Activated CD8-positive, alpha-beta memory T cell treated with anti-CD3 and anti-CD28 coated beads for 4 hours (primary cell): ENCODE measurements around the gene ADNP2.

ENCODE experiments used
- DNase-seq, 2 donors: peaks; one replicate each; pipeline ENCODE4 v3.0.0-alpha.2; 2020; ENCODE audit warnings: low read depth in 2 of 2

Gene ADNP2

DNA sequence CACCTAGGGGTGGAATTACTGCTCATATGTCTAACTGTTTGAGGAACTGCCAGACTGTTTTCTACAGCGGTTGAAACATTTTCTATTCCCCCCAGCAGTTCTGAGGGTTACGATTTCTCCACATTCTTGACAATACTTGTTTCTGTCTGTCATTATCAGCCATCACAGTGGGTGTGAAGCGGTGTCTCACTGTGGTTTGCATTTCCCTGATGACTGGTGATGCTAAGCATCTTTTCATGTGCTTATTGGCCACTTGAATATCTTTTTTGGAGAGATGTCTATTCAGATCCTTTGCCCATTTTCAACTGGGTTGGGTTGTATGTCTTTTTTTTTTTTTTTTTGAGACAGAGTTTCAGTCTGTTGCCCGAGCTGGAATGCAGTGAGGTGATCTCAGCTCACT lies 63.0 kb downstream of the ADNP2 start:
- no peak for DNase-seq

DNA sequence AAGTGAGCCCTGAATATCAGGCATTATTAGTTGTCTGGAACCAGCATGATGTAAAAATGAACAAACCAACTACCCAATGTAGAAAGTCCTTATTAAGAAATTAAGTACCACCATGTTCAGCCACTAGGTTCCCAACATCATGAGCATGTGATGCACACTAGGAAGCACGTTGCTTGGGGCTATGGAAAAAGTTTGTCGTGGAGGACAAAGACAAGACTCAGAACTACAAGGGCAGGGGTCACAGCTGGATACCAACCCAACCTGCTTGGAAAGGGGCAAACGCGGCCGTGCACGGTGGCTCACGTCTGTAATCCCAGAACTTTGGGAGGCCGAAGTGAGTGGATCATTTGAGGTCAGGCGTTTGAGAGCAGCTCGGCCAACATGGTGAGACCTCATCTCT lies 64.0 kb downstream of the ADNP2 start:
- no peak for DNase-seq

DNA sequence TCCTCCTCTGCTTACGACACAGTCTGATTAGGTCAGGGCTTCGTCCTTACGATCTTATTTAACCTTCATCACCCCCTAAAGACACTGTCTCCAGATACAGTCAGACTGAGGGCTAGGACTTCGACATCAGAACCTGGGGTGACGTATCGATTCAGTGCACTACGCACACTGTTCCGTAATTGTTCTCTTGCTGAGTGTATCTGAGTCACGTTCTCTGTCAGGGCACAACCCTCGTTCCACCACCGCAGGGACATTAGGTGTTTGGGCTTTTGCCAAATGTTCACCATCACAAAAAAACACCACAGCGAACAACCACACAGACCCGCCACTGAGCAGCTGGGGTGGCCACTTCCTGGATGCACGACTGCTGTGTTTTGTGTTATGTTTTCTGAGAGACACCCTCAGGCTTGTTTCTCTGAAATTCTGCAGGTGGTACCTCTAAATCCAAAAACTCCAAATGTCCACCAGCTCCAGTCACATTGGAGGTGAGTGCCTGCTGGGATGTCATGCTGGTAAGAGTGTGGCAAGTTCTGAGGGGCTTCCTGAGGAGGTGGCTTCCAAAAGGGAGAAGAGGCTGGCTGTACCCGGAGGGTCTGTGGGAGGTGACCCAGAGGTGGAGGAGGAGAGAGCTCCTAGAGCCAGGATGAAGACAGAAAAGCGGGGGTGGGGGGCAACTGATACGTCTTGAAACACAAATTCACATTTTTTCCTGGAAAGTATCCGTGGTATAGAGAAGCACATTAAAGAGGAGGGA lies 66.6 kb downstream of the ADNP2 start:
- peak; percentile 13 to 40 for DNase-seq

DNA sequence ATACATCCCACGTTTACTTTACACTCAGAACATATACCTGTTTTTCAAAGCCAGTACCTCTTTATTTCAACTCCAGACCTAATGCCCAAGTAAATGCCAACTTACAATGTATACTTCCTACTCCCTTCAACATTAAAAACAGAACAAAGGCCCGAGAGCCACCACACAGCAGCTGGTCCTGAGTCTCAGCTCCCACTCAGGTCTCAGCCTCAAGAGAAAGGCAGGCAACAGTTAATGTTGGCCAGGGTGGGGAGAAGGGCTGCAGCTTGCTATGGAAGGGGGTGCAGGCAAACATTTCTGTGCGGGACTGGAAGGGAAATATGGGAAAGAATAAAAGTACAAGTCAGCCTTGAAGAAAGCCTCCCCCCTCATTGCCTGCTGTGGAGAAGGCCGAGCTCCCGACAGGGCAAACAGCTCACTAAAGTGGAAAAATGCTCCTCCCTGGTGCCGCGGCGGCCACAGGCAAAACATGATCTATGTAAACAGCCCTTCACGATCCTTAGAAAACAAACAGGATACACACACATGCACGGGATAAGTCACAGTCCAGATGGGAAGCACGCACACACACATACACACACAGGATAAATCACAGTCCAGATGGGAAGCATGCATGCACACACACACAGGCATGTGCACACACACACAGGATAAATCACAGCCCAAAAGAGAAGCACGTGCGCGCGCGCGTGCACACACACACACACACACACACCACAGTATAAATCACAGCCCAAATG lies 67.4 kb downstream of the ADNP2 start:
- no peak for DNase-seq

DNA sequence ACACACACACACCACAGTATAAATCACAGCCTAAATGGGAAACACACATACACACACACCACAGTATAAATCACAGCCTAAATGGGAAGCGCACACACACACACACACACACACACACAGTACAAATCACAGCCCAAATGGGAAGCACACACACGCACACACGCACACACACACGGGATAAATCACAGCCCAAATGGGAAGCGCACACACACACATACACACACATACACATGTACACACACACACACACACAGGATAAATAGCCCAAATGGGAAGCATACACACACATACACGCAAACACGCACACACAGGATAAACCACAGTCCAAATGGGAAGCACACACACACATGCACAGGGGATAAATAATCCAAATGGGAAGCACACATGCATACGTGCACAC lies 68.1 kb downstream of the ADNP2 start:
- DNase-seq, result no peak

DNA sequence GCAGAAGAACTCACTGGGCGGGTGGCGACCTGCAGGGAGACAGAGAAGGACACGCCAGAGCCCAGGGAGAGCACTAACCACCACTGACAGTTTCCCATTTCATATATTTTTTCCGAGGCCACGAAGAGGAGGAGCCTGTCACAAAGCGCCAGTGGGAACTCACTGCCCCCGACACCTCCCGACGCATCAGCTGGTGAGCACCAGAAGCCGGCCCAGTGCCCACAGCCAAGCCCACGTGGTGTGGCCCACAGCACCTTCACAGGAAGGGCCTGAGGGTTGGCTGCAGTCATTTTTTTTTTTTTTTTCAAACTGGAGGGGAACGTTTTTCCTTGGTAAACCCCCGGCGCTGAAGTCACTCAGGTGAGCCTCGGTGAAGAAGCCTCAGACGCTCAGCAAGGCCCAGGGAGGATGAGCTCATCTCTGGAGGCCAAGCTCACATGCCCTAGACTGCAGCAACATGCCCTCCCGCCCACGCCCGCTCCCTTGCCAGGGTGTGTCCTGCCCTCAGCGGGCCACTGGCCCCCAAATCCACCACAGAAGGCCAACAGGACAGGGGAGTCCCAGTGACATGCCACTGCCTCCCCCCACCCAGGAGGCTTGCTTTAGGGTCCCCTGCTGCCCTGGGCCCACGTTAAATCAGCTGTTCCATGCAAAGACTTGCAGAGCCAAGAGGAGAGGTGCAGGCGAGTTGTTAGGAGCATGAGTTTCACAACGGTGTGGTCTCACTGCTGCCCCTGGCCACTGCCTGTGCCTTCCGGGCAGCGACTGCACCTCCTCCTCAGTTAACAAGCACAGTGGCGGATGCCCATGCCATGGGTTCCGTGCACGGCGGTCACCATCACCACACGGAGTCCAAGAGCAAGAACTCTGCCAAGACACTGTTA lies 70.1 kb downstream of the ADNP2 start:
- DNase-seq, result no peak

DNA sequence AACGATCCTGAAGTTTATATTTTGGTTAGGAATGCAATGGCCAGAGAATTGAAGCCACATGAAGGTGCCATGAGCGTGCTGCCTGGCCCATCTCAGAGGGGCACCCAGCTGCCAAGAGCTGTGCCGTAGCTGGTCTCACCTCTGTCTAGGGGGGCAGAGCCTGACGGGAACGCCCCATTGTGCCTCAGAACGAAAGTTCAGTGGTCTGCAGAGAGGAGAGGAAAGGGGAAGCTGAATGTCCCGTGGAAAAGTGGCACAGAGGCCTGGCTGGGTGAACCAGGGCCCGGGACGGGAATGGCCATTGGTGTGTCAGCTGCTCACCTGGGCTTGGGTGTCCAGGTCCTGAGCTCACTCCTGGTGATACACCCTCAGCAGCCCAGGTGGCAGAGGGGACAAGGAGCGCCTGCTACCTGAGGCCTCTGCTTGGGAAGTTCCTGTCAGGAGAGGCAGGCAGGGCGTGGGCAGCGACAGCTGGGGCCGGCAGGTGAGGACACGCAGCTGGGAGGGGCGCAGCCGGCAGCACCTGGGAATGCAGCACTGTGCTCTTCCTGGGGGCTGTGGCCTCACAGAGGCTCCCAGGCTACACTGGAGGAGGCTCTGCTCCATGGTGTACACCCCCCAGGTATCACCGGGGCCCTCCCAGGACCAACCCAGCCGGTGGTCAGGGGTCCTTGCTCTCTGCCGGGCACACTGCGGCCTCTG lies 70.9 kb downstream of the ADNP2 start:
- no peak for DNase-seq

DNA sequence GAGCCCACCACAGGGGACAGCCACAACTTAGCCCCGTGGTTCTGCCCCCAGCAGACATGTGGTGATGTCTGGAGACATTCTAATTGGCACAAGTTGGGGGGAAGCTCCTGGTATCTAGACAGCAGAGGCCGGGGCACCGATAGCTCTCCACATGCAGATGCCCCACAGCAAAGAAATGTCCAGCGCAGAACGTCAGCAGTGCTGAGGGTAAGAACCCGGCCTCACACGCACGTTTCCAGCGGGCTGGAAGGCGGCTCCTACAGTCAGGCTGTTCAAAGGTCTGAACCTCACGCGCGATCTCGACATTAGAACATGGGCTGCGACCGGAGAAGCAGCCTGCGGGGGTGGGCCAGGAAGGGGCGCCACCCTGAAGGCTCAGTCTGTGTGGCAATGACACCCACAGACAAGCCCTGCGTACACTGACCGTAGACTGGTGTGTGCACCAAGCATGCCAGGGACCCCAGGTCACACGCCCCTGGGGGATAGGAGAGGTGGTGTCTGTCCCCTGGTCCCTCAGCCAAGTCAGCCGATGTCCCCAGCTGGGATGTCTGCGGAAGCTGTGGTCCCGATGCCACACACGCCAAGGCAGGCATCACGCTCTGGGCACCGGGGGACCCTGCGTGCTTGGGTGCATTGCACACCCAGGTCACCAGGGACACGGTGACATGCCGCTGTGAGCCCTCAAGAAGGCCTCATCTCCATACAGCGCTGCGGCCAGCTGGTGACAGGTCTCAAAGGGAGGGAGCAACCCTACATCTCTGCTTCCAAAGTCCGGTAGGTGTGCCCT lies 71.9 kb downstream of the ADNP2 start:
- DNase-seq, result no peak

DNA sequence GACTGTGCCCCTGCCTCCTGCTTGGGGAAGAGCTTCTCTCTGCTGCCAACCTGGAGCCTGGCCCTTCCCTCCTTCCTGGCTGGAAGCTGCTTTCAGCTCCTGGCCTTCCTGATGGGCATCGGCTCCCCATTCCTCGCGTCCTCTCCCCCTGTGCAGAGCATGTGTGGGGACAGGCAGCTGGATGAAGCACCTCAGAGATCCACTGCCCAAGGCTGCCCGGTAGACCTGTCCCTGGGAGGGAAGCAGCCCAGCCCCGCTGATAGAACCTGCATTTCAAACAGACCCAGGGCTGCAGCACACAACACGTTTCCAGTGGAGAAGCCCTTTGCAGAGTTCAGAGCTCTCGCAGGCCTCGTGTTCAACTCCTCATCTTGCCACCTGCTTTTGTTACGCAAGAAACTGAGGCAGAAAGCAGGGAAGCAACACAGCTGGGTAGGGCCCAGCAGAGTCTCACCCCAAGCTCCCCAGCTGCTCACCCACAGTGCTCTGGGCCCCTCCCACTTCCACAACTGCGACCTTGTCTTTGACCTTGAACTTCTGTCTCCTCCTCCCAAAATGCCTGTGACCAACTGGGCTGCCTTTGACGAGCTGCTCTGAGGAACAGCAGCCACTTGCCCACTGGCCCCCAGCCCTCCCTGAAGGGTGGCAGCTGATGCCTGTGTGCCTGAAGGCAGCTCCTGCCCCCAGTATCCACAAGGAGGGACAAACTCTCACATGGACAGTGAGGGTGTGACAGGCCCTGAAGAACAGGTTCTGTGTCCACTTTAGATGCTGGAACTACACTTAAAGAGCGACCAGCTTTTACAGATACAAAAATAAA lies 72.8 kb downstream of the ADNP2 start:
- no peak for DNase-seq

DNA sequence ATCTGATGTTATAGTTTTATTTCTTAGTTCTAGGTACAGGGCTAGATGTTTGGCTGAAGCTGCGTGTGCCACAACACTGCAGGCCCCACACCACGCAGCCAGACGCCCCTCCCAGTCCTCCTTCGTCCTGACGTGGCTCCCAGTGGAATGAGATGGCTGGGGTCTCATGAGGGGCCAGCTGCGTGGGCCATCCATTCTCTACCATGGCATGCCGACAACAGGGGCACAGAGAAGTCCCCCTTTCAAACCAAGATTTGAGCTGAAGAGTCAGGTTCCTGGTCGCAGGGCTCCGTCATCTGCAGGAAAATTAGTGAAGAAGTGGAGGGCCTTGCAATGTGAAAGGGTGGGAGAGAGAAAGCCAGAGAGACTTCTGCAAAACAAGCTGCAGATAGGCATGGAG lies 73.8 kb downstream of the ADNP2 start:
- DNase-seq, result no peak

DNA sequence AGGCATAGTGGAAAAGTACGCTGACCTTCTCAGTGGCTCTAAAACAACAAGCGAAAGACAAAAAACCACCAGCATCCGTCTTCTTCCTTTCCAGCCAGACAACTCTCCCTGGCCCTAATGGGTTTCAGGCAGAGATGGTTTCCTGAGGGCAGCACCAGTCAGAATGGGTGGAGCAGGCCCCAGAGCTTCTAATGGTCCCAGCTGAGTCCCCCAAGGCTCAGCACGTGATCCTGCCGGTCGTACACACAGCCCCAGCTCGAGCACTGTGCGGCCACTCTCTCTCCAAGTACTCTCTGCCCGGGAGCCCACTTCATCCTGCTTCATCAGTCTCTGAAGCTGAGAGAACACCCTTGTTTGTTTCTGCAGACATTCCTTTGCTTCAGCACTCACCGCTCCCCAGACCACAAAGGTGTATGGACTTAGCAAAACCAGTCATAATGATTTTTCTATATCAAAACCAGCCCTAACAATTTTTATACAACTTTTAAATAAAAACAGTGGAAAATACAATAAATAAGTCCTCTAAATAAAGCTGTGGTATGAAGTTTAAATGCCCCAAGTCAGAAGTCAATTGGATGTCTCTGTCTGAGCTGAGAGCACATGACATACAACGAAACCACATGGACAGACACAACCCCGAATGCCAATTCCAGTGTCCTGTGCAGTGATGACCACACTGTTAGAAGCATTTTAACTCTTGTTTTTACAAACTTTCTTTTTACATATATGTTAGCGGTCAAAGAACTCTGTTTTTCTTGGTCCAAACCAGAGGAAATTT lies 74.4 kb downstream of the ADNP2 start:
- DNase-seq, result no peak

DNA sequence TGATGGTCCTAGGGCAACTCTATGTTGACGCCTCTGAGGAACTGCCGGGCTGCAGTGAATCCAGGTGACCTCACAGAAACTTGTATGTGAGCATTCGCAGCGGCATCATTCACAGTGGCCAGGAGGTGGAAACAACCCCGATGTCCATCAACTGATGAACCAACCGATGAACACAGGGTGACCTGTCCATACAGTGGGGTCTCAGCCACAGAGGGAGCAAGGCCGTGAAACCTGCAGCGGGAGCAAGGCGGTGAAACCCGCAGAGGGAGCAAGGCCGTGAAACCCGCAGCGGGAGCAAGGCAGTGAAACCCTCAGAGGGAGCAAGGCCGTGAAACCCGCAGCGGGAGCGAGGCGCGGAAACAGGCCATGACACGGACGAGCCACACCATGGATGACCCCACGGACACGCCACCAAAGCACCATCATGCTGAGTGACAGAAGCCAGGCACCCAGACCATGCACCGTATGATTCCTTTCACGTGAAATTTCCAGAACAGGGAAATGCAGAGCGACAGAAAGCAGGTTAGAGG lies 75.2 kb downstream of the ADNP2 start:
- no peak for DNase-seq

DNA sequence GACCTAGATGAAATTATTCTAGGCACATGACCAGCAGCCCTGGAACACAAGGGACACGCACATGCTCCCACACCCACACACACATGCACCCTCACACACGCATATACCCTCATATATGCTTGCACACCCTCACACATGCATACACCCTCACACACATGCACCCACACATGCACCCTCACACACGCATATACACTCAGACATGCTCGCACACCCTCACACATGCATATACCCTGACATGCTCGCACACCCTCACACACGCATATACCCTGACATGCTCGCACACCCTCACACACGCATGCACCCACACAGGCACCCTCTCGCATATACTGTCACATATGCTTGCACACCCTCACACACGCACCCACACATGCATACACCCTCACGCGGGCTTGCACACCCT lies 76.5 kb downstream of the ADNP2 start:
- no peak for DNase-seq

DNA sequence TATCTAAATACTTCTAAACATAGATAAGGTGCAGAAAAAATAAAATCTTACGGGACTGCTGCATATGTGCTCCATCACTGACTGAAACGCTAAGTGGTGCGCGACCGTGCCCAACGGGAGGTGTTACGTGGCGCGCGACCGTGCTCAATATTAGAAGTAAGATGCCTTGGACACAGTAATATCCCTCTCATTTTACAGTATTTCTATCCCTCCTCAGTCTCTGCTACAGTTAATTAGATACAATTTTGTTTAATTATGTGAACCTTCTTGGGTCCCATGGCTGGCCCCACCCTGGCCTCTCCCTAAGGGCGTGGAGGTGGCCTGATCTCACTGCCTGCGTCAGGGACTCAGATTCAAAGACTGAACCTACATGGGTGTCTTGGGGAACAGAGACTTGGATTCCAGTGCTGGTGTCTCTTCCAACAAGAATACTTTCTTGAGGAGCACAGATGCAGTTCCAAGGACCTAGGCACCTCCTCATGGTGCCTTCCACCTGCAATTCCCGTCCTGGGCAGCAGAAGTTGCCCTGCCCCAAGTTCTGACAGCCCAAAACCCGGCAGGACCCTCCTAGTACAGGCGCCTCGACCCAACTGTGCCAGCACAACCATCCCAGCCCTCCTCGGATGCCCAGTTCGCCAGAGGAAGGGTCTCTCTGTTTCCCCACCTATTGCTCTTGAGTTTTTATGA lies 79.0 kb downstream of the ADNP2 start:
- no peak for DNase-seq

DNA sequence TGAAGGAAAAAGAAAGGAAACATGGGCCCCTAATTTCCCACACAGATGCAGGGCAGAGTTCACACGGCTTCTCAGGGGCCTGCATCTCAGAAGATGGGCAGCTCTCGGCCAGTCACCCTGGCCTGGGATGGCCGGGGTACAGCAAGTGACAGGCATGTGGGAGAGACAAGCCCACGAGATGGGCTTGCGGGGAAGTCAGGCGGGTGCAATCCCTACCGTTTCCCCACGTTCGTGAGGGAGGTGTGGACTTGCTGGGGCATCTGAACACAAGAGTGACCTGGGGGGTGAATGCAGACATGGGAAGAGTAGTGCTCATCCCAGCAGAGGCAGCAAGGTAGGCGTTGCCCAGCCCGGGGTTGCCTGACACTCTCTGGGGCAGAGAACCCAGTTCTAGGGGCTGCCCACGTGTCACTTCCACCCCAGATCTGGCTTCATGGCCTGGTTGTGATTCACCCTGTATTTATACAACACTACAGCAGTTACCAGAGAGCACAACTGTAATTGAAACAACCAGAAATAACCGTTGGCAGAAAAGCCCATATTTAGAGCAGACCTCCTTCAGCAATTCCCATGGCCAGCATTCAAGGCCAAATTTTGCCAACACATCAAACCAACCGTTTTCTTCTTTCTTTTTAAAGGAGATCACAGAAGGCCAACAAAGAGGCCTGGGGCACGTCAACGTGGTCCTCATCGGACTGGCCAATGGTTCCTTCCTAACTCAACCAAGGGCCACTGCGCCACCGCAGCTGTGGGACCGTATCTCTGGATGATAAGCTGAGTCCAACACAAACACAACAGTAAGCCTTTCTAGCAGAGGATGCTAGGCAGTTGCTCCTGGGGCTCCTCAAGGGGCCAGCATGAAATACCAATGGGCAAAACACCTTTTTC lies 79.8 kb downstream of the ADNP2 start:
- no peak for DNase-seq

DNA sequence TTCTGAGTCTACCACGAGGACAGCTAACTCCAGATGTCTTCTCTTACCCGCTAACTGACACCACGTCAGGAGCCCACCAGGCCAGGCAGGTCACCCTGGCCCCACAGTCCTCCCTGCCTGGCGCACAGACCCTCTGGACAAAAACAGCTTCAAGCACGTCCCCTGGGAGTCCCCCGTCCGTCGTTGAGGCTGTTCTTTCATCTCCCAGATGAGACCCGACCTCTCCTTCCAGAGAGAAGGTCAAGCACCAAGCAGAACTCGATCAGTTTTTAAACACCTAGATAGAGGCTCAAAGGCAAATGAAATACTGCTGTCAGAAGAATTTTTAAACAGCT lies 80.4 kb downstream of the ADNP2 start:
- DNase-seq, result no peak
